GM19324 (cell line): ENCODE measurements around the gene NDUFAF2.
A peak's percentile ranks its signal among the peaks of the same experiment; 100 is the strongest.
"Not testable (repeated sequence)": the region's sequence is repeated elsewhere in the genome, so short reads cannot be mapped to it uniquely, and the experiment has no call there.

Source experiments
- ATAC-seq: cut with Tn5 transposase; IDR thresholded peaks from one replicate; pipeline ENCODE4 v1.9.1; 2021; ENCODE audit warnings: mild to moderate bottlenecking, moderate library complexity; ENCODE audit not compliant: unreplicated experiment, low FRiP score

NDUFAF2 gene

DNA sequence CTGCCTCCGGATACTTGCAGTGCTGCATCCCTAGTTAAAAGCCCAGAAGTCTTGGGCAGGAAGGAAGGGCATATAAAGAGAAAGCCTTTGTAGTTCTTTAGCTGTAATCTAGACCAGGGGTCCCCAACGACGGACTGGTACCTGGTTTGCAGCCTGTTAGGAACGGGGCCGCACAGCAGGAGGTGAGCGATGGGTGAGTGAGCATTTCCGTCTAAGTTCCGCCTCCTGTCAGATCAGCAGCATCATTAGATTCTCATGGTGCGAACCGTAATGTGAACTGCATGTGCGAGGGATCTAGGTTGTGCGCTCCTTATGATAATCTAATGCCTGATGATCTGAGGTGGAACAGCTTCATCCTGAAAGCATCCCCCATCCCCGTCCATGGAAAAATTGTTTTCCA lies 218.9 kb downstream of the NDUFAF2 start:
- ATAC-seq, result no peak

DNA sequence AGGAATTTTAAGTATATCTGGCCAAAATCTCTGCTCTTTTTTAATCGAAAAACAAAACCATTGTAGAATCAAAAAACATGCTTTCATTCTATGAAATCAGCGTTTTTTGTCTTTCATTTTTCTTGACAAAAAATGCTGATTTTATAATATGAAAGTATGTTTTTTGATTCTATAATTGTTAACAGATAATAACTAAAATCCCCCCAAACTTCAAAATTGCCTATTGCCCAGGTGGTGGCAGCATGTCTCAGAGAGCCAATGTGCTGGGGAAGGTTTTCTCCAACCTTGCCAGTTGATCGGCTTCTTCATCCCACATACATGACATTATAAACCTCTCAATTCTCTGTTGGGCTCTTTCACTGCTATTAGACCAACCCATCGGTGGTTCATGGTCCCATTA lies 222.4 kb downstream of the NDUFAF2 start:
- ATAC-seq, result no peak

DNA sequence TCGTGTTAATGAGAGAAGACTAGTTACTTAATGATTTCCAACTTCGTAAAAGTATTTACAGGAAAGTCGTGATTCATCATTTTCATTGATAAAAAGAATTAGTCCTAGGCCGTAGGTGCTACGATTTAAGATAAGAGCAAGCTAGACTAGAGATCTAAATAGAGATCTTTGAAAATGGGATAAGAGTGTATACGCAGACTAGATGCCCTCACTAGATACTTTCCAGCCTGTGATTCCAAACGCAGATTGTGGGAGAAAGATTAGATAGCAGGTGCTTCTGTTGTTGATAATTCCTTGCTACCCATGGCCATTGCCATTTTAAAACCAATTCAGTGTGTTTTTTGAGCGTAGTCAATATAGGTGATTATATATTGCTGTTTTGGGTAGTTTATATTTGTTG lies 223.9 kb downstream of the NDUFAF2 start:
- no peak for ATAC-seq

DNA sequence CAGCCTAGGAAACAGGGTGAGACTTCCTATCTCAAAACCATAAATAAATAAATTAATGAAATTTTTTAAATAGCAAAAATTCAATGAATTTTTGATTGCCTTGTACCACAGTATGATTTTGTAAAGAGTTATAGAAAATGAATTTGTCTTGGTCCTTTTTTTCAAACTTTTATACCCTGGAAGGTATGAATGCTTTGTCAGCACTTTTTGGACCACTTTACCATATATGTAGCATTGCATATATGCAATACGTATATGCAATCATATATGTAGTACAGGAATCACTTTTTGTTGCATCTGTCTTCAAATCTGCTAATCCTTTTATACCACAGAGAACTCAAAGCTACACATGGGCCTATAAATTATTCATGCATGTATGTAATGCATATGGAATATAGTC lies 226.5 kb downstream of the NDUFAF2 start:
- no peak for ATAC-seq

DNA sequence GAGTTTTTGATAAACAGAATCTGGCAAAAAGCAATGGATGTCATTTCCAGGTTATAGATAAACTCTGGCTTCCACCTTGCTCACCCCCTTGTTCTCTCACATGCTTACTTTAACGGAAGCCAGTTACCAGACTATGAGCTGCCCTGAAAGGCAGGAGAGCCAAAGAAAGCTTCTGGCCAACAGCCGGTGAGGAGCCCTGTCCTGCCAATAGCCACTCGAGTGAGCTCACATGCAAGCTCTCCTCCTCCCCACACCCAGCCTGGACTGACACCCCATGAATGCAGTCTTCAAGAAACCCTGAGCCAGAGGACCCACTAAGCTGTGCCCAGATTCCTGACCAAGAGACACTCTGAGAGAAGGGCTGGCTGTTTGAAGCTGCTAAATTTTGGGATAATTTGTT lies 231.6 kb downstream of the NDUFAF2 start:
- ATAC-seq, result no peak

DNA sequence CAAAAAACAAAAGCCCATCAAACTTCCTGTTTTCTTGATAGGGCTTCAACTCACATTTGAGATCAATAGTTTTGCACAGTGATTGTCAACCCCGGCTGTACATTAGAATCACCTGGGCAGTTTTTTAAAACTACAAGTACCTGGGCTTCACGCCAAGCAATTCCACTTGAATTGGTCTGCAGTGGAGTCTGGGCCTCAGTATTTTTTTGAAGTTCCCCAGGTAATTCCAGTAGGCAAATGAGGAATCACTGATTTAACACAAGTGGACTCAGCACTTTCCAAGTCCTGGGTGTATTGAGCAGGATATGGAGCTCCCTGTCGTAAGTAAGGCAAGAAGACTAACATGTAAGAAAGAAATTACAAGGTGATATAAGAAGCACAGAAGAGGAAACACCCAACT lies 232.1 kb downstream of the NDUFAF2 start:
- ATAC-seq, result no peak

DNA sequence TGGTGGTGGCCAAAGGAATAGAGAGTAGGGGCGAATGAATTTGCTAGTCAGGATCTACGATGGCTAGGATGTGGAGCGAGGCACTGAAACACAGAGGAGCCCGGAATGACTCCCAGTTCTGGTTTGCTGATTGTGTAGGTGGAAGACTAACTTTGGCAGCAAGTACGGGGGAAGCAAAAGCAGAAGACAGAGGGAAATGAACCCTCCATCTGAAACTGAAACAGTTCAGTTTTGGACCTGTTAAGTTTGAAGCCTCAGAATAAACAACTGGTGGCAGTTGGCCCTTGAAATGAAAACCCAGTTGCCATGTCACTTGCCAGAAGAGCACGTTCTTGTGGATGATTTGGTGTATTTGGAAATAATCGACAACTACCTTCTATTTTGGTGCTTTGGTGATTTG lies 232.7 kb downstream of the NDUFAF2 start:
- ATAC-seq, result peak; percentile 79

DNA sequence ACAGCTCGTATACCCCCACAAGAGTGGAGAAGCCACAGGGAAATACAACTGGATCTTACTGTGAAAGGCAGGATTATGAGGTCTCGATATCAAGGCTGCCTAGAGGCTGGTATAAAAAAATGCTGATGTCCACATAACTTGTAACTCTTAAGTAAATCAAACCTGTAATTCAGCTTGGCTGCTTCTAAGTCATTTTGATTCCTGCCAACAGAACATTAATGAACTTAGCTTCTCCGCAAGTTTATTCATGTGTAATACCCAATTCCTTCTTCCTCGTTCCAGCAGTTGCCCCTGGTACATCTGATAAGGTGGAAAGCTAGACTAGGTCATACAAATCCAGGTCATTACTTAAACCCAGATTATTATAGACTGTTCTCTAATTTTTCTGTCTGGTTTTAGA lies 233.7 kb downstream of the NDUFAF2 start:
- no peak for ATAC-seq

DNA sequence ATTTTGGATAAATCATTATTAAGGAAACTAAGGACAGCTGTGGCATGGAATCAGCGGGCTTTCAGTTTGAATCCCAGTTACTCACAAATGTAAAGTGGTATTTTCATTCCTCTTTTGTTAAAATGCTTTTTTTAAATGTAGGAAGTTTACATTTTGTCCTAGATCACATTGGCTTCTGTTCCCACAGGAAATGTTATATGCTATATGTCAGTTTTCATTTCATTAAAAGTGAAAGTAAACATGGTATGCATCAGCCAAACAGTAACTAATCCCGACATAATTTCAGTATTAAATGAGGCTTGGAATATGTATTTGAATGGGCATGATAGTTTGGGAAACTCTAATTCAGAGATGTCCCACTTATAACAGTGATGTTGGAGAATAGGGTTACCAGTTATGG lies 235.9 kb downstream of the NDUFAF2 start:
- no peak for ATAC-seq

DNA sequence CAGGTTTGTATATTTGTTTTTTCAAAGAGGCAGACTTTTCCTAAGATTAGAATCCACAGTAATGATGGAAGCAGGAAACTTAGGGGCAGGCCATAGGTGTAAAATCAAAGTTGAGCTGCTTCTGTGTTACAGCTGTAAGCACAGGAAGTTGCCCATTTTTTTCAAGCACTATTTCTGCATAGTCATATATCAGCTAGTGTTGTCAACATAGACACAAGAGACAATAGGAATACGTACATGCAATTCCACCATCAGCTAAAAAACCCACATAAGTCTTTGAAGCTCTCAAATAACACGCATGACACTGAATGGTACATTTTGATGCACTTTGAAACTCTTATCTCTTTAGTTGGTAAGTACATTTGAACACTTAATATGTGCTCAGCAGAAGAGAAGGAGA lies 237.4 kb downstream of the NDUFAF2 start:
- ATAC-seq, result no peak

DNA sequence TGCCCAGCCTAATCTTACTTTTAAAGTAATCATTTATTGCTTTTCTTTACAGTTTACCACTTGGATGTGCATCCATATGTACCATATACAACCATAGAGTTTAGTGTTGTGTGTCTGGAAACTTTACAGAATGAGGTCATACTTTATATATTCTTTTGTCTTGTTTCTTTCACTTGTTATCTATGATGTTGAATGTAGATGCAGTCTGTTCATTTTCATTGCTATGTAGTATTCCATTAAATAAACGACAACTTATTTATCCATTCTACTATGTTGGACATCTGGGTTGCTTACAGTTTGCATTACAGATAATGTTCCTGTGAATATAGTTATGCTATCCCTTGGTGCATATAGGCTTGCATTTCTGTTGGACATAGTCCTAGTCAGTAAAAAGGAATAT lies 238.5 kb downstream of the NDUFAF2 start:
- no peak for ATAC-seq

DNA sequence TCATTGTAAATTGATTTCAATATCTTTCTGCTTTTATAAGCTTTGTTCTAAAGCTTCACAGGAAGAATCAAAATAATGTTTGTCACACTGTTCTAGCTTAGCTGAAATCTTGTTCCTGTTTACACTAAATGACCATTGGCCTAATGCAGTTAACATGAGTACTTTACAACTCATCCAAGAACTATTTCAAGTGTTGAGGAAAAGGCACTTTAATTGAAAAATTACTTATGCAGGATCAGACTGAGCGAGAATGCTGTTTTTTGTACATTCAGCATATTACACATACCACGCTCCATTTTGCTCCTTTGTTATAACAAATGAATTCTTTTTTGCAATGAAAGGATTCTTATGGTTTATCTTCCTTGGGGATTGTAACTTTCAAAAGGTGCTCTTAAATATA lies 239.7 kb downstream of the NDUFAF2 start:
- no peak for ATAC-seq

DNA sequence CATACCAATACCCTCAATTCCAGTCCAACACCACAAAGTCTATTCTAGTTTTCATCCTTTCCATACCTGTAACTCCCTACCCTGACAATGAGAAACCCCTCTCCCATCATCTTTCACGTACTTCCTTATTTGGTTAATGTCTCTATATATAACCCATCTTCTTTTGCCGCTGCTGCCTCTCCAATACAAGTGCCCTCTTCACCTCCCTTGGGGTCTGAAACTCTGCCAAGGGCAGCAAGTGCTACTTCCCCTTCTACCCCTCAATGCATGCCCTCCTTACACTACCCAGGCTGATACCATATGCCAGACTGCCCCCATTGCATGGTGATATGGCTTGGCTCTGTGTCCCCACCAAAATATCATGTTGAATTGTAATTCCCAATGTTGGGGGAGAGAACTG lies 241.6 kb downstream of the NDUFAF2 start:
- no peak for ATAC-seq

DNA sequence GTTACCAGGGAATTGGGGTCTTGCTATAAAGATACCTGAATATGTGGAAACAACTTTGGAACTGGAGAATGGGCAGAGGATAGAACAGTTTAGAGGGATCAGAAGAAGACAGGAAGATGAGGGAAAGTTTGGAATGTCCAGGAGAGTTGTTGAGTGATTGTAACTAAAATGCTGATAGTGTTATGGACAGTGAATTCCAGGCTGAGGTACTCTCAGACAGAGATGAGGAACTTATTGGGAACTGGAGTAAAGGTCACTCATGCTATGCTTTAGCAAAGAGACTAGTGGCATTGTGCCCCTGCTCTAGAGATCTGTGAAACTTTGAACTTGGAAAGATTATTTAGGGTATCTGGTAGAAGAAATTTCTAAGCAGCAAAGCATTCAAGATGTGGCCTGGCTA lies 242.3 kb downstream of the NDUFAF2 start:
- ATAC-seq, result not testable (repeated sequence)

DNA sequence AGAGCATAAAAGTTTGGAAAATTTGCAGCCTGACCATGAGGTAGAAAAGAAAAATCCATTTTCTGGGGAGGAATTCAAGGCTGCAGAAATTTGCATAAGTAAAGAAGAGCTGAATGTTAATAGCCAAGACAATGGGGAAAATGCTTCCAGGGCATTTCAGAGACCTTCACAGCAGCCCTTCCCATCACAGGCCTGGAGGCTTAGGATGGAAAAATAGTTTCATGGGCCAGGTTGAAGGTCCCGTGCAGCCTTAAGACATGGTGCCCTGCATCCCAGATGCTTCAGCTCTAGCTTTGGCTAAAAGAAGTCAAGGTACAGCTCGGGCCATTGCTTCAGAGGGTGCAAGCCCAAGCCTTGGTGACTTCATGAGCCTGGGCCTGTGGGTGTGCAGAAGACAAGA lies 242.8 kb downstream of the NDUFAF2 start:
- not testable (repeated sequence) for ATAC-seq

DNA sequence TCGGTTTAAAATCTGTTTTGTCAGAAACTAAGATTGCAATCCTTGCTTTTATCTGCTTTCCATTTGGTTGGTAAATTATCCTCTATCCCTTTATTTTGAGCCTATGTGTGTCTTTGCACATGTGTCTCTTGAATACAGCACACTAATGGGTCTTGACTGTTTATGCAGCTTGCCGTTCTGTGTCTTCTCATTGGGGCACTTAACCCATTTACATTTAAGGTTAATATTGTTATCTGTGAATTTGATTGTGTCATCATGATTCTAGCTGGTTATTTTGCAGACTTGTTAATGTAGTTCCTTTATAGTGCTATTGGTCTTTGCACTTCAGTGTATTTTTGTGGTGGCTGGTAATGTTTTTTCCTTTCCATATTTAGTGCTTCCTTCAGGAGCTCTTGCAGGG lies 253.6 kb downstream of the NDUFAF2 start:
- ATAC-seq, result no peak

DNA sequence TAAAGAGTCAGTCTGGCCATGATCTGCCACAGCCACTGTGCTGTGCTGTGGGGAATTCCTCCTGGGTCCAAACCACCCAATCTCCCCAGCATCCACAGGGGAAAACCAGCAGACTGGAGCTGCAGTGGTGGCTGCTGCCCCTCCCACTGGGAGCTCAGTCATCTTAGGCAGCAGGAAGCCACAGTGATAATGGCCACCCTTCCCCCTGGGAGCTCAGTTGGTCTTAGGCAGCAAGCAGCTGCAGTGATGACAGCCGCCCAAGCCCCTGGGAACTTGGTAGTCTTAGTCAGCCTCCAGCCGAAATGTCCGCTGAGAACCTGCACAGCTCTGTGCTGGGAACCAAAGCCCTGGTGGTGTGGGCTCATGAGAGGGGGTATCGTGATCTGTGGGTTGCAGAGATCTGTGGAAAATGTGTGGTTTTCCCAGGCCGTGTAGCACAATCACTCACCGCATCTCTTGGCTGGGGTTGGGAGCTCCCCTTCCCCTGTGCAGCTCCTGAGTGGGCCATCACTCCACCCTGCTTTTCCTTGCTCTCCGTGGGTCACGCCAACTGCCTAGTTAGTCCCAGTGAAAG lies 255.7 kb downstream of the NDUFAF2 start:
- ATAC-seq, result no peak

DNA sequence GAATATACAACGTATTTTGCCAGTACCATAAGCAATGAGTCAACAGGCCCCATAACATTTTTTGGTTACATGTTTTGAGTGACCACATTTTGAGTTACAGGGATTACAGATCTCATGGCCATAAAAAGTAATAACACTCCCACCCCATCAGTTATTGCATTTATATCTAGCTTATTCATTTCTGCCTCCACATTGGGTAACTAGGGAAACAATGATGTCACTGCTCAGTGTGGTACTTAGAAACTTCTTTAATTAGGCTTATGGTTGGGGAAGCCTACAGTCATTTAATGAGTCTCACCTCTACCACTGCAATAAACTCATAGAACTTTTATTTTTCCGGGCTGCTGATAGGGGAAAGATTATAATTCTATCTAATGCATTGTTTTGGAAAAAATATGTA lies 257.2 kb downstream of the NDUFAF2 start:
- ATAC-seq, result no peak
